GM11168 (cell line): ENCODE measurements around the gene HCFC1.
"Not testable (repeated sequence)": the region's sequence is repeated elsewhere in the genome, so short reads cannot be mapped to it uniquely, and the experiment has no call there.

Experiments used
- in situ Hi-C: fragments of 300-500 bp; cut with MboI; formaldehyde crosslinking; loops from one replicate; pipeline ENCODE4 v1.12.0; 2022; ENCODE audit warnings: low sequenced_read_pairs; ENCODE audit not compliant: unreplicated experiment

HCFC1 gene

GRCh38 chrX:154010330-154011087 lies 38.9 kb upstream of the HCFC1 start:
- in situ Hi-C loops: no loop called here

- in situ Hi-C loops: no loop called here
These were observed 36.9 kb upstream of the HCFC1 start for GRCh38 chrX:154008521-154008920.

- in situ Hi-C loops: no loop called here
These were observed 35.3 kb upstream of the HCFC1 start for GRCh38 chrX:154006947-154007346.

- in situ Hi-C loops: no loop called here
These were observed 32.7 kb upstream of the HCFC1 start for GRCh38 chrX:154004315-154004714.

- in situ Hi-C loops: no loop called here
These were observed 30.6 kb upstream of the HCFC1 start for GRCh38 chrX:154002215-154002719.

GRCh38 chrX:154000051-154000450 lies 28.4 kb upstream of the HCFC1 start:
- in situ Hi-C loops: no loop called here

GRCh38 chrX:153999359-154000037 lies 27.9 kb upstream of the HCFC1 start:
- in situ Hi-C loops: no loop called here

GRCh38 chrX:153995504-153995903 lies 23.9 kb upstream of the HCFC1 start:
- in situ Hi-C loops: no loop called here

- in situ Hi-C loops: not testable (repeated sequence)
These were observed 22.8 kb upstream of the HCFC1 start for GRCh38 chrX:153994398-153994797.

GRCh38 chrX:153993978-153994377 lies 22.4 kb upstream of the HCFC1 start:
- in situ Hi-C loops: no loop called here

- in situ Hi-C loops: no loop called here
These were observed 21.5 kb upstream of the HCFC1 start for GRCh38 chrX:153993079-153993478.

- in situ Hi-C loops: no loop called here
These were observed 20.6 kb upstream of the HCFC1 start for GRCh38 chrX:153992180-153992579.

GRCh38 chrX:153991013-153991580 lies 19.5 kb upstream of the HCFC1 start:
- in situ Hi-C loops: no loop called here

- in situ Hi-C loops: no loop called here
These were observed 18.5 kb upstream of the HCFC1 start for GRCh38 chrX:153989973-153990655.

- in situ Hi-C loops: no loop called here
These were observed 16.9 kb upstream of the HCFC1 start for GRCh38 chrX:153988493-153988892.

- in situ Hi-C loops: no loop called here
These were observed 12.9 kb upstream of the HCFC1 start for GRCh38 chrX:153984351-153985178.

- in situ Hi-C loops: no loop called here
These were observed 11.7 kb upstream of the HCFC1 start for GRCh38 chrX:153983321-153983801.

- in situ Hi-C loops: no loop called here
These were observed 10.3 kb upstream of the HCFC1 start for GRCh38 chrX:153981771-153982533.

- in situ Hi-C loops: no loop called here
These were observed 9.6 kb upstream of the HCFC1 start for GRCh38 chrX:153981231-153981630.
